IPS DF 4.7 (cell line): ENCODE measurements around the gene MIPEP.
"Not testable (repeated sequence)": the region's sequence is repeated elsewhere in the genome, so short reads cannot be mapped to it uniquely, and the experiment has no call there.

Source experiments
- DNase-seq: peaks from one replicate; pipeline ENCODE4 v3.0.0-alpha.2; 2013; ENCODE audit warnings: low spot score; ENCODE audit errors: extremely low read depth

Gene MIPEP

GRCh38 chr13:23888658-23889614 lies at the start of gene MIPEP:
Gene MIPEP, minus strand, starts transcription at chr13:23889400. Its CDS starts 80 bp downstream, at chr13:23889320.
- peak; percentile 53 for DNase-seq

GRCh38 chr13:23934520-23934919 lies 45.3 kb upstream of the MIPEP start:
- no peak for DNase-seq

- DNase-seq: no peak
Observed at GRCh38 chr13:23928985-23929384, 39.8 kb upstream of the MIPEP start.

GRCh38 chr13:23923031-23923430 lies 33.8 kb upstream of the MIPEP start:
- no peak for DNase-seq

DNA sequence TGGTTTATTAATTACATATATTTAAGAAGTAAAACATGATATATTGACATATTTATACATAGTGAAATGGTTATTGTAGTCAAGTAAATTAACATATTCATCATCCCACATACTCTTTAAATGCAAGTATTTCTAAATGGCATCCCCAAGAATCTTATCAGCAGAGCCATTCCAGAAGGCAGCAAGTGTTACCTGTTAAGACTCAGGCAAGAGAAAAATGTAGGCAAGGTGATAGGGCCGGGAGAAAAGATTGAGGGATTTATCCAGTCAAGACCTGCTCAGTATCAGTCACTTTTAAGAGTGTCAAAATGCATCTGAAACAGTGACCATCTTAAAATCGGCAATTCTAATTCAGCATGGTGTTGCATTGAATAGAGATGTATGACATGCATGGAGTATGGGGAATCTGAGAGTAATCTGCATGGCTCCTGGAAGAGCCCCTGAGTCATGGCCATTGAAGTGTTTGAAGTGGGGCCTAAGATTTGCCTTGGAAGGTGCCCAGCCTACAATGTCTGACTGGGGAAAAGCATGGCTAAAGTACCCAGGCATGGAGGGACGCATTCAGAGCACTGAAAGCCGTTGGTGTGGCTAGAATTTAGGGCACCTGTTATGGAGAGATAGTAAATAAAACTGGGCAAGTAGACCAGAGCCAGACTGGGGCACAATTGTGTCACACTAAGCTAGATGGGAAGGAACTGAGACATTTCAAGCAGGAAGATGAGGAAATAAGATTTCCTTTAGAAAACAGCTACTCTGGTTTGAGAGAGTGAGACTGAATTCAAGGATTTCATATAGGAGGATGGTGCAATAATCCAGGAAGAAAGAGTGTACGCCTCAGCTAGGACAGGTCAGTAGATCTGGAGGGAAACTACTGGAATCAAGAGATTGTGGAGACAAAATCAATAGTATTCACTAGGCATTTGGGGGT lies 33.1 kb upstream of the MIPEP start:
- DNase-seq: no peak

GRCh38 chr13:23921451-23921888 lies 32.3 kb upstream of the MIPEP start:
- DNase-seq: peak; percentile 76

GRCh38 chr13:23919006-23919405 lies 29.8 kb upstream of the MIPEP start:
- no peak for DNase-seq

GRCh38 chr13:23918208-23918607 lies 29.0 kb upstream of the MIPEP start:
- no peak for DNase-seq

DNA sequence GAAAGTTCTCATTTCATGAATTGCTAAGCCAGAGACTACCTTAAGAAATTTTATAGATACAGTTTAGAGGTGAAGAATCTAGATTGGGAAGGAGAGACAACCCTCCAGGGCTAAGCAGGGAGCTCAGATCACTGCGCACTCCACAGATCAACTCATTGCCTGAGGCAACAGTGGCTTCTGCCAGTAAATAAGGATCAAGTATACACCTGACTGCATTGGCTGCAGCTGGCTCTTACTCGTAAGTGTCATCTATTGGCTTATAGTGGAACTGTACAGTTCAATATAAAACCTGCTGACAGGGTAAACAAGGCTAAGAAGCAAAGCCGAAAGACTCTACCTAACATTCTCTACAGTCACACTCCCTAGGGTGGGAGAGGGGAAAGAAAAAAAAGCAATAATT lies 26.1 kb upstream of the MIPEP start:
- DNase-seq: no peak

DNA sequence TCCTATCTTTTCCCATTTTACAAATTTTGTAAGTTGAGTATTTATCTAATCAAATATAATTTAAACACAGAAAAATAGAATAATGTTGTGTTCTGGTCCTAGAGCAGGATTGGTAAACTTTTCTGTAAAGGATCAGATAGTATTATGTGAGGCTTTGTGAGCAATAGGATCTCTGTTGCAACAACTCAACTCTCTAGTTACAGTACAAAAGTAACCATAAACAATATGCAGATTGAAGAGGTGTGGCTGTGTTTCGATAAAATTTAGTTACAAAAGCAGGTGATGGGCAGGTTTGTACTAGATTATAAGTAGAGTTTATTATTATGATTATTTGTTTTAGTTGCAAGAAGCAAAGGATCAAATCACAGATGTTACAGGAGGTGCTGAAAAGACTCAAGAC lies 23.3 kb upstream of the MIPEP start:
- no peak for DNase-seq

DNA sequence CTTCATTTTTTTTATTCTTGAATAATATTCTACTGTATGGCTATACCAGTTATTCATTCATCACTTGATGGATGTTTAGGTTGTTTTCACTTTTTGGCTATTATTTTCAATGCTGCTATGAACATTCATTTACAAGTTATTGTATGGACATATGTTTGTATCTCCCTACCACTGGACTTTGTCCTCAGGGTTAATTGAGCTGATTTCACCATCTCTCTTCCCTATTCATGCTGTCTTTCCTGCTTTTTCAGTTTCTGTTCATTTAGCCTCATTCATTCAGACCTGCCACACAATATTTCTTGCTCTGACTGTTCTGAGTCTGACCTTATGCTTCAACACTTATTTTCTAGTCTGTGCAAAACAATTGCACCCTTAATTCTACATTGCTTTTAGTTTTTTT lies 20.4 kb upstream of the MIPEP start:
- DNase-seq: no peak

- no peak for DNase-seq
Observed at GRCh38 chr13:23905766-23906165, 16.6 kb upstream of the MIPEP start.

- no peak for DNase-seq
Observed at GRCh38 chr13:23903906-23904280, 14.7 kb upstream of the MIPEP start.

- DNase-seq: no peak
Observed at GRCh38 chr13:23902975-23903905, 14.0 kb upstream of the MIPEP start.

GRCh38 chr13:23901365-23901764 lies 12.2 kb upstream of the MIPEP start:
- no peak for DNase-seq

GRCh38 chr13:23899555-23899954 lies 10.4 kb upstream of the MIPEP start:
- no peak for DNase-seq

DNA sequence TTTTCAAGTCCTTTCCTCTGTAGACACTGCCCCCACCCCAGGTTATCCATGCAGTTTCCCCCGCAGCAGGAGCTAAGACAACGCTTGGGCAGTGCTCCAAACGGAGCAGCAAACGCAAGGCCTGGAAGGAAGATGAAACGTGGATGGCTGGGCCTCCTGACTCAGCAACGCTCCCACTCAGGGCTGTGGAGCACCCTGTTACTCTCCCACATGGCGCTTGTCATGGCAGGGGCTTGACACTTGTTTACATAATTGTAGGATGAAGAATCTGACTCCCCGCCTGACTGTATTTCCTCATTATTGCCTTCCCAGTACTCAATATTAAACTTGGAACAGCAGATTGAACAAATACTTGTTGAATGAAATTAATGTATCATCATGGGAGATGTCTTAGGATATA lies 8.9 kb upstream of the MIPEP start:
- DNase-seq: no peak

DNA sequence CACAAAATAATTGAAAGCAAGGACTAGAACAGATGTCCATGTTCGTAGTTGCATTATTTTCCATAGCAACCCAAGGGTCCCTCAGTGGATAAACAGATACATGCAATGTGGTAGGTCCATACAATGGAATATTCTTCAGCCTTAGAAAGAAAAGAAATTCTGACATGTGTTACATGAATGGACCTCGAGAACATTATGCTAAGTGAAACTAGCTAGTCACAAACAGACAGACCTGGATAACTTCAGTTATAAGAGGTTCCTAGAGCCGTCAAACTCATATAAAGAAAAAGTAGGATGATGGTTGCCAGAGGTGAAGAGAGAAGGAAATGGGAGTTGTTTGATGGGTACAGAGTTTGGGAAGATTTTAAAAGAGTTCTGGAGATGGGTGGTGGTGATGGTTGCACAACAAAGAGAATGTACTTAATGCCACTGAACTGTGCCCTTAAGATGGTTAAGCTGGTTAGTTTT lies 8.3 kb upstream of the MIPEP start, which contains the start of gene C1QTNF9B:
Gene C1QTNF9B (minus strand): TSS at position 51 of the 468 bp plus-strand sequence.
- DNase-seq: not testable (repeated sequence)

- not testable (repeated sequence) for DNase-seq
Observed at GRCh38 chr13:23894746-23895145, 5.5 kb upstream of the MIPEP start.

GRCh38 chr13:23893791-23894190 lies 4.6 kb upstream of the MIPEP start:
- not testable (repeated sequence) for DNase-seq
